IMR-90 (cell line): ENCODE data around the gene UCKL1. TPM values are rescaled to one million over a fixed set of nuclear protein-coding genes. Genes with fewer than 3 reads are reported as not detected.

Experiments
- ATAC-seq: fragments of 200-7000 bp; cut with Tn5 transposase; 2 replicates; pipeline ENCODE4 v1.9.1; 2020; ENCODE audit warnings: low read depth, mild to moderate bottlenecking, moderate library complexity
- BruUV-seq: library from RNA; stranded (reverse); fragments of 400-500 nt; replicated peaks from 2 replicates; lab custom pipeline; 2021; lab: Mats Ljungman, UMichigan
- CTCF ChIA-PET: fragments of 300-600 bp; formaldehyde crosslinking; extraction: SDS; loops from one replicate; lab custom pipeline; 2021; ENCODE audit warnings: antibody characterized with exemption; lab: Yijun Ruan, JAX
- POLR2A ChIA-PET: fragments of 300-600 bp; sonication (Branson Sonifier 250); formaldehyde crosslinking; loops from one replicate; lab custom pipeline; 2022; ENCODE audit warnings: antibody characterized with exemption; ENCODE audit not compliant: unreplicated experiment; lab: Charles Lee
- DNase-seq: peaks from one replicate; pipeline ENCODE4 v3.0.0; 2013
- H2AFZ ChIP-seq: replicated peaks from 2 replicates; pipeline ENCODE3; 2013; ENCODE audit warnings: low read length, mild to moderate bottlenecking; ENCODE audit not compliant: poor library complexity
- H2AK5ac ChIP-seq: 2 replicates; pipeline ENCODE4 v1.6.1; 2013; ENCODE audit warnings: low read depth, low read length, inconsistent platforms
- H2AK9ac ChIP-seq: replicated peaks from 2 replicates; pipeline ENCODE3; 2013; ENCODE audit warnings: mild to moderate bottlenecking, low read depth, low read length, moderate library complexity; ENCODE audit not compliant: poor library complexity
- H2BK120ac ChIP-seq: 2 replicates; pipeline ENCODE4 v1.6.1; 2013; ENCODE audit warnings: low read depth, low read length, inconsistent platforms
- H2BK15ac ChIP-seq: 3 replicates; pipeline ENCODE4 v1.6.1; 2013; ENCODE audit warnings: low read depth, low read length, inconsistent platforms
- H2BK20ac ChIP-seq: 2 replicates; pipeline ENCODE4 v1.6.1; 2013; ENCODE audit warnings: low read depth, mild to moderate bottlenecking, inconsistent platforms, low read length, moderate library complexity
- H2BK5ac ChIP-seq: 2 replicates; pipeline ENCODE4 v1.6.1; 2013; ENCODE audit warnings: mild to moderate bottlenecking, low read depth, low read length, inconsistent platforms; ENCODE audit not compliant: poor library complexity, severe bottlenecking
- H3K14ac ChIP-seq: replicated peaks from 2 replicates; pipeline ENCODE4 v1.6.1; 2013; ENCODE audit warnings: low read depth, low read length, inconsistent platforms
- H3K18ac ChIP-seq: 2 replicates; pipeline ENCODE4 v1.6.1; 2013; ENCODE audit warnings: low read depth, low read length, control low read depth
- H3K23ac ChIP-seq: 2 replicates; pipeline ENCODE4 v1.6.1; 2013; ENCODE audit warnings: low read depth, low read length, inconsistent platforms
- H3K27ac ChIP-seq: 2 replicates; pipeline ENCODE4 v1.5.1; 2013; ENCODE audit warnings: mild to moderate bottlenecking, control low read depth, low read length; ENCODE audit not compliant: insufficient read depth
- H3K27me3 ChIP-seq: 2 replicates; pipeline ENCODE4 v1.6.1; 2013; ENCODE audit warnings: low read length; ENCODE audit not compliant: control insufficient read depth, insufficient read depth
- H3K36me3 ChIP-seq: 2 replicates; pipeline ENCODE4 v1.6.1; 2013; ENCODE audit warnings: low read length, mixed read lengths; ENCODE audit not compliant: control insufficient read depth, insufficient read depth
- H3K4ac ChIP-seq: 2 replicates; pipeline ENCODE4 v1.6.1; 2013; ENCODE audit warnings: low read depth, low read length, inconsistent platforms
- H3K4me1 ChIP-seq: 2 replicates; pipeline ENCODE4 v1.6.1; 2013; ENCODE audit warnings: low read length, mixed read lengths; ENCODE audit not compliant: control insufficient read depth, insufficient read depth
- H3K4me2 ChIP-seq: 2 replicates; pipeline ENCODE4 v1.6.1; 2013; ENCODE audit warnings: low read depth, mild to moderate bottlenecking, control low read depth, low read length, moderate library complexity
- H3K4me3 ChIP-seq: 2 replicates; pipeline ENCODE4 v1.5.1; 2013; ENCODE audit warnings: low read depth, mild to moderate bottlenecking, control low read depth, low read length, moderate library complexity; ENCODE audit not compliant: insufficient read depth
- H3K56ac ChIP-seq: 2 replicates; pipeline ENCODE4 v1.6.1; 2013; ENCODE audit warnings: low read length, inconsistent platforms; ENCODE audit not compliant: insufficient read depth; ENCODE audit errors: extremely low read depth
- H3K79me1 ChIP-seq, 2 experiments: 2 replicates each; pipeline ENCODE4 v1.6.1; 2013; ENCODE audit warnings: low read length in 2 of 2, inconsistent platforms in 1 of 2, low read depth in 1 of 2
- H3K9ac ChIP-seq: 2 replicates; pipeline ENCODE4 v1.6.1; 2013; ENCODE audit warnings: low read depth, low read length, control low read depth
- H3K9me1 ChIP-seq: 2 replicates; pipeline ENCODE4 v1.6.1; 2013; ENCODE audit warnings: low read length, inconsistent platforms; ENCODE audit not compliant: insufficient read depth
- H3K9me3 ChIP-seq: 2 replicates; pipeline ENCODE4 v1.6.1; 2013; ENCODE audit warnings: low read length; ENCODE audit not compliant: control insufficient read depth, insufficient read depth
- H4K20me1 ChIP-seq: 2 replicates; pipeline ENCODE4 v1.6.1; 2013; ENCODE audit warnings: low read length, inconsistent platforms; ENCODE audit not compliant: insufficient read depth
- H4K5ac ChIP-seq: 2 replicates; pipeline ENCODE4 v1.6.1; 2013; ENCODE audit warnings: mild to moderate bottlenecking, low read depth, low read length, control low read depth
- H4K8ac ChIP-seq, 2 experiments: 2 replicates each; pipeline ENCODE4 v1.6.1; 2013; ENCODE audit warnings: low read depth in 2 of 2, low read length in 2 of 2, control low read depth in 1 of 2, inconsistent platforms in 1 of 2
- H4K91ac ChIP-seq: 2 replicates; pipeline ENCODE4 v1.6.1; 2013; ENCODE audit warnings: low read depth, low read length, inconsistent platforms; ENCODE audit not compliant: insufficient read depth
- CEBPB ChIP-seq: IDR thresholded peaks from 2 replicates; pipeline ENCODE4 v1.6.1; 2012; ENCODE audit warnings: low read depth, low read length, improper control_type of control experiment
- CHD1 ChIP-seq: IDR thresholded peaks from 2 replicates; pipeline ENCODE4 v1.6.1; 2012; ENCODE audit warnings: low read depth, low read length, improper control_type of control experiment
- FOS ChIP-seq: fragments of 150-350 bp; IDR thresholded peaks from 2 replicates; pipeline ENCODE4 v1.6.1; 2016; ENCODE audit warnings: low read depth, low read length
- MAFK ChIP-seq: IDR thresholded peaks from 2 replicates; pipeline ENCODE4 v1.6.1; 2012; ENCODE audit warnings: low read depth, low read length, improper control_type of control experiment
- MXI1 ChIP-seq: IDR thresholded peaks from 2 replicates; pipeline ENCODE4 v1.6.1; 2012; ENCODE audit warnings: low read depth, mild to moderate bottlenecking, low read length, moderate library complexity, borderline replicate concordance
- NFE2L2 ChIP-seq: fragments of 150-350 bp; IDR thresholded peaks from 2 replicates; pipeline ENCODE4 v1.6.1; 2016; ENCODE audit warnings: low read depth, mild to moderate bottlenecking, low read length
- RCOR1 ChIP-seq: IDR thresholded peaks from 2 replicates; pipeline ENCODE4 v1.6.1; 2012; ENCODE audit warnings: mild to moderate bottlenecking, low read length, improper control_type of control experiment; ENCODE audit not compliant: insufficient replicate concordance
- RFX5 ChIP-seq: IDR thresholded peaks from 2 replicates; pipeline ENCODE4 v1.8.0; 2012; ENCODE audit warnings: low read depth, mild to moderate bottlenecking, low read length, moderate library complexity
- WGBS, 2 experiments: methylation state at CpG; one replicate each; pipeline versions ENCODE4 v1.1.5 to v1.1.7; 2013; ENCODE audit warnings: missing lambda C conversion rate in 2 of 2; ENCODE audit not compliant: insufficient read length in 1 of 2; ENCODE audit errors: extremely low coverage in 2 of 2; 5-methylcytosine and 5-hydroxymethylcytosine counted together
- dilution Hi-C: fragments of 300-500 bp; cut with HindIII; formaldehyde crosslinking; loops from one replicate; pipeline ENCODE4 v1.14.3; 2018; ENCODE audit warnings: low sequenced_read_pairs; ENCODE audit not compliant: unreplicated experiment
- in situ Hi-C: fragments of 300-500 bp; cut with MboI; formaldehyde crosslinking; loops from 3 replicates; pipeline ENCODE4 v1.14.3; 2019; ENCODE audit warnings: low sequenced_read_pairs, inconsistent platforms, mixed read lengths
- intact Hi-C: fragments of 100-400 bp; cut with micrococcal nuclease; formaldehyde crosslinking; loops from 2 replicates; pipeline ENCODE4 v1.10.0; 2022
- polyA plus RNA-seq, 3 experiments: library from polyadenylated mRNA; depleted of rRNA; stranded (reverse); fragments of >200 nt; gene quantifications; 2 replicates each; pipeline ENCODE4 v1.2.3, GENCODE V29; 2012; ENCODE audit warnings: low replicate concordance in 1 of 3
- total RNA-seq: library from RNA; depleted of rRNA; stranded (reverse); fragments of >200 nt; gene quantifications from 2 replicates; pipeline ENCODE4 v1.2.3, GENCODE V29; 2012
- TF ChIP-seq, protein P1 (sequence below): fragments of 150-350 bp; IDR thresholded peaks from 2 replicates; pipeline ENCODE4 v1.6.1; 2017; ENCODE audit warnings: mild to moderate bottlenecking, antibody characterized with exemption, low read length, low read depth
- TF ChIP-seq, protein P2 (sequence below): conservative IDR thresholded peaks from 2 replicates; pipeline ENCODE4 v1.5.1; 2012; ENCODE audit warnings: mild to moderate bottlenecking, low read depth, low read length, improper control_type of control experiment

The UCKL1 gene
- total and polyA plus RNA-seq, 2 of the 4 experiments (the other 2 are of a cell fraction), result 16.7 to 54.7 TPM

DNA sequence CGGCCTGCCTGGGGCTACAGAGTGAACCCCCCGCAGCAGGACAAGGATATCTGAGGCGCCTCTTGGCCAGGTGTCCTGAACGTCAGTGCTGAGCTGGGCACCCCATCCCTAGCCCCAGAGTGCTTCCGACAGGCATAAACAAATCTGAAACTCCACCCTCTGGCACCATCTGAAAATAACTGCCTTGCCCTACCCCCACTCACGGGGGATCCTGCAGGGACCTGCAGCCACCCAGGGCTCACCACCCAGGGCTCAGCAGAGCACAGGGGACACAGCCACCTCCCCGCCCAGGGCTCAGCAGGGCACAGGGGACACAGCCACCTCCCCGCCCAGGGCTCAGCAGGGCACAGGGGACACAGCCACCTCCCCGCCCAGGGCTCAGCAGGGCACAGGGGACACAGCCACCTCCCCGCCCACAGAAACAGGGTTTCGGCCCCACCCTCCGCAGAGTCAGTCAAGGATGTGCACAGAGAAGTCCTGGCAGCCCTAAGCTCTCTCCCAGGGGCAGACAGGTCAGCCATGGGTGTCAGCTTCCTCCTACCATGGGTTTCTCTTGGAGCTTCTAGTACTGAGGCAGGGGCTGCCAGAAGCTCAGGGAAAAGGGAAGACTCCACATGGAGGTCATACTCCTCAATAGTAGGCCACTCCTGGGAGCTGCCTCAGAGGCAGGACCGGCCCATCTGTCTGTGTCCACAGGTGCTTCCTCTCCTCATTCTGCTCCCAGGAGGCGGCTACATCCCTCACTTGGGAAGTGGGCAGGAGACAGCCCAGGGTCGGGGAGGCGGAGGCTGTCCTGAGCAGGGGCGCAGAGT lies 4.6 kb downstream of the UCKL1 start:
- H4K8ac ChIP-seq, result no peak overlapping the region
- ATAC-seq, result no peak
- H3K56ac ChIP-seq, result no peak overlapping the region
- no peak overlapping the region for H2AK5ac ChIP-seq
- no peak overlapping the region; the same call in 1 of the 2 replicates for H3K4me2 ChIP-seq
- peaks cover 3% of the 10 kb centered on the region; the same call in 1 of the 2 replicates for H3K36me3 ChIP-seq
- H3K79me1 ChIP-seq, result peaks cover 14 to 83% of the 10 kb centered on the region in 2 experiments; a peak in 3 of 4 replicates
- ChIA-PET POLR2A (no interaction called here), CTCF (no interaction called here)
- no peak overlapping the region for H3K27ac ChIP-seq
- TF ChIP-seq CEBPB, result no peak
- TF ChIP-seq, protein P1, sequence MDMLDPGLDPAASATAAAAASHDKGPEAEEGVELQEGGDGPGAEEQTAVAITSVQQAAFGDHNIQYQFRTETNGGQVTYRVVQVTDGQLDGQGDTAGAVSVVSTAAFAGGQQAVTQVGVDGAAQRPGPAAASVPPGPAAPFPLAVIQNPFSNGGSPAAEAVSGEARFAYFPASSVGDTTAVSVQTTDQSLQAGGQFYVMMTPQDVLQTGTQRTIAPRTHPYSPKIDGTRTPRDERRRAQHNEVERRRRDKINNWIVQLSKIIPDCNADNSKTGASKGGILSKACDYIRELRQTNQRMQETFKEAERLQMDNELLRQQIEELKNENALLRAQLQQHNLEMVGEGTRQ, result no peak
- no peak for TF ChIP-seq CHD1
- no peak for TF ChIP-seq RFX5
- TF ChIP-seq, protein P2, sequence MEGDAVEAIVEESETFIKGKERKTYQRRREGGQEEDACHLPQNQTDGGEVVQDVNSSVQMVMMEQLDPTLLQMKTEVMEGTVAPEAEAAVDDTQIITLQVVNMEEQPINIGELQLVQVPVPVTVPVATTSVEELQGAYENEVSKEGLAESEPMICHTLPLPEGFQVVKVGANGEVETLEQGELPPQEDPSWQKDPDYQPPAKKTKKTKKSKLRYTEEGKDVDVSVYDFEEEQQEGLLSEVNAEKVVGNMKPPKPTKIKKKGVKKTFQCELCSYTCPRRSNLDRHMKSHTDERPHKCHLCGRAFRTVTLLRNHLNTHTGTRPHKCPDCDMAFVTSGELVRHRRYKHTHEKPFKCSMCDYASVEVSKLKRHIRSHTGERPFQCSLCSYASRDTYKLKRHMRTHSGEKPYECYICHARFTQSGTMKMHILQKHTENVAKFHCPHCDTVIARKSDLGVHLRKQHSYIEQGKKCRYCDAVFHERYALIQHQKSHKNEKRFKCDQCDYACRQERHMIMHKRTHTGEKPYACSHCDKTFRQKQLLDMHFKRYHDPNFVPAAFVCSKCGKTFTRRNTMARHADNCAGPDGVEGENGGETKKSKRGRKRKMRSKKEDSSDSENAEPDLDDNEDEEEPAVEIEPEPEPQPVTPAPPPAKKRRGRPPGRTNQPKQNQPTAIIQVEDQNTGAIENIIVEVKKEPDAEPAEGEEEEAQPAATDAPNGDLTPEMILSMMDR, result no peak
- TF ChIP-seq RCOR1, result no peak
- TF ChIP-seq MAFK, result no peak
- no peak for TF ChIP-seq NFE2L2
- no peak for TF ChIP-seq FOS
- TF ChIP-seq MXI1, result no peak
- no peak overlapping the region for H4K91ac ChIP-seq
- WGBS, 2 experiments, result 75% methylated on average over 9 of the region's 17 CpGs; no CpG with 5 or more reads in 1 of the 2 experiments
- H2AFZ ChIP-seq, result no peak overlapping the region
- peak overlapping the region; percentile 50 for H2AK9ac ChIP-seq
- dilution Hi-C loops (no loop called here), in situ Hi-C loops (no loop called here), intact Hi-C loops (no loop called here)
- H3K14ac ChIP-seq, result no peak overlapping the region
- no peak overlapping the region for H2BK5ac ChIP-seq
- H3K9me3 ChIP-seq, result no peaks in the 10 kb centered on the region
- peaks cover 42% of the 10 kb centered on the region for H3K4me1 ChIP-seq
- no TSS peak for BruUV-seq
- no peak overlapping the region for H3K18ac ChIP-seq
- no peak for DNase-seq
- no peak overlapping the region for H2BK20ac ChIP-seq
- H2BK120ac ChIP-seq, result no peak overlapping the region
- no peak overlapping the region for H2BK15ac ChIP-seq
- H3K27me3 ChIP-seq, result no peaks in the 10 kb centered on the region
- peaks cover 79% of the 10 kb centered on the region for H4K20me1 ChIP-seq
- H3K23ac ChIP-seq, result no peak overlapping the region
- H3K9me1 ChIP-seq, result peaks cover 34% of the 10 kb centered on the region
- H3K4ac ChIP-seq, result no peak overlapping the region
- H3K4me3 ChIP-seq, result no peak overlapping the region
- no peak overlapping the region for H3K9ac ChIP-seq
- no peak overlapping the region for H4K5ac ChIP-seq
